DMS153 treated with DMSO at 0.1 percent for 48 hours (cell line): Measurements from ENCODE around the gene ZBTB7C.
A peak's percentile ranks its signal among the peaks of the same experiment; 100 is the strongest.

Experiments
- DNase-seq: peaks from one replicate; lab custom pipeline; 2025; ENCODE audit not compliant: unreplicated experiment; lab: John Stamatoyannopoulos, UW

The ZBTB7C gene

DNA sequence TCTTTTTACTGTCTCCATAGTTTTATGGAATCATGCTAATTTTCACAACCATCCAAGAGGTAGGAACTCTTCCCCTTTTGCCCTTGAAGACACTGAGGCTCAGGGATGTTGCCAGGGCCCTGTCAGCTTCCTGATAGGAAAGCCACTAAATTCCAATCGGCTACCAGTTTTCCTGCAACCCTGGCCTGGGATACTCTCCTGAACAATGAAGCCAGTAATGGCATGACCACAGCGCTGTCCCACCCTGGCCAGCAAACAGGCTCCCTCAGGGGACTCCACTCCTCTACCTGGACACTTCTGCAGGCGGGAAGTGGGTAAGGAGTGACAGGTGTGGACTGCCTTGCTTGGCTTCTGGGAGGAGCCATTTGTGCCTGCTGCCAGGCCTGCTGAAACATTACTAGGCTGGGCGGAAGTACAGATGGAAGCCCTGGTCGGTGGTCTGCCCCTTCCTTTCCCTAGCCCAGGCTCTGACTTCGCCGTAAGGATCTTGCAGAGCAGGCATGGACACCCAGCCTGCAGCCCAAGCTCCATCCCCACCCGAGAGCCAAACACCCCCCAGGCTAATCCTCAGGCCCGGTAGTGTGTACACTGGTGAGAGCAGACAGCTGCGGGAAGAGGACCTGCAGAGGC lies 400.0 kb downstream of the ZBTB7C start:
- DNase-seq = no peak

DNA sequence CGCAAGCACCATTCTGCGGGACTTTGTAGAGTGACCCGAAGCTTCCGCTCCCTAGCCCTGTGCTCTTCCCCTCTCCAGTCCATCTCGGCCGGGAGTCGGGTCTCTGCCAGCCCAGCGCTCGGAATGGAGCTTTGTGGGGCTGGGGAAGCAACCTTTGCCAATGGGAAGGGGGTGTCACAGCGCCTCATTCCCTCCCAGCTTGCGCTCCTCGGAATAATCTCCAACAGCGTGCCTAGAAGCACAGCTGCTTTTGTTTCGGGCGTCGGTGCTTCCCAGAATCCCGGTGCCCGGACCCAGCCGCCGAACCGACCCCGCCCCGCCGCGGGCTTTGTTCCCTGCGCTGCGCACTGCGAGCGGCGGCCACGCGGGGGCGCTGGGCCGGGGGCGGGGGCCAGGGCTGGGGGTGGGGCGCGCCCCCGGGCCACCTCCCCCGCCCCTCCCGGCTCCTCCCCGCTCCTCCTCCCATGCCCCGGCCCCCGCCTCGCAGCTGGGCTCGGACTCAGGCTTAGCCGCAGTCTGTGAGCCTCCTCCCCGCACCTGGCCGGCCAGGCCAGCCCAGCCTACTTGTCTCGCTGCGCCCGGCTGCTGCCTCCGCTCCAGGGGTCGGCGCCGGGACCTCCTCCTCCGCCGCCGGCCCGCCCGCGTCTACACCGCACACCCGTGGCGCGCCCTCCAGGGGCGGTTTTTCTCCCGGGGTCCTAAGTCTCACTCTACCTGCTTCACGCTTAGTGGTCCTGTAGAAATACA lies 401.1 kb downstream of the ZBTB7C start:
- DNase-seq = peak; percentile 28

DNA sequence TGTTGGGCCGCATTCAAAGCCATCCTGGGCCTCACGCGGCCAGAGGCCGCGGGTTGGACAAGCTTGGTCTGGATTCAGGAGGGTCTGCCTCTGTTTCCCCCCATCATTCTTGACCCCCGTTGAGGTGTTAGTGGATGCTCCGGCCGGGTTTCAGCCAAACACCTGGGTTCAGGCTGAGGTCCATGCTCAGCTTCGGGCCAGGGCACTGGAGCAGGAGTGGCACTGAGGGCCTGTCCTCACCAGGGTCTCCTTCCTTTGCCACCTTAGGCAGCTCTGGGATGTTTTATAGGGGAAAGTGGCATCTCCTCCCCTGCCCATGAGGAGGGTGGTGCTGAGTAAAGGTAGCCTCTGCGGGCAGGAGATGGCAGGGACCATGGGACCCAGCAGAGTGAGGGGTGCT lies 401.8 kb downstream of the ZBTB7C start:
- DNase-seq = no peak

DNA sequence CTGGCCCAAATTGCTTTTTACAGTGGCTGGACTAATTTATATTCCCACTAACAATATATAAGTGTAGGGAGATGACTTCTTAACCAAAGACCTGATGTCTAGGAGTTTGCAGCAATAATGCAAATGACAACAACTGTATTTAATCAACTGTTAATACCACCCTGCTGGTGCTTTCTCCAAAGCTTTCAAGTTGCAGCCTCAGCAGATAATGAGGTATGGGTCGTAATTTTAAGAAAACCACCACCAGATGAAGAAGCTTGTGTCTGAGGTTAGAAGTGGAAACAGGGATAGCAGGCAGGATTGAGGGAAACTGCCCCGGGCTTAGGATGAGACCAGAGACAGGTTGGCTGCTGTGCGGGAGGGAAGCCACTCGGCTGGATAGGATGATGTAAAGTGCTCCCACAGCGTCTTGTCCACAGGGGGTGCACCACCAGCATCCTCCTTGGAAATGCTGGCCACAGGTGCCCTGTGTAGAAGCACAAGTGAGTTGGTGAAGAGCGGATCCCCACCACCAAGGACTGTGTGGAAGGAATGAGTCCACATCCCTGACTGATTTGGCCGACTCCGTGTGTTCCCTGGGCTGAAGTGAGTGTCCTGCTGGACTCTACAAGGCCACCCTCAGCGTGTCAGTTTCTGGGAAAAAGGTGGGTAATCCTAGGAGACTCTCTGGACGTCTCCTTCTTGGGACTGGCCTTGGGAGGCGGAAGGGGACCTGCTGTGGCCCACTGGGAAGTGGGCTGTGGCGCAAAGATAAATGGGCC lies 402.6 kb downstream of the ZBTB7C start:
- DNase-seq = no peak

DNA sequence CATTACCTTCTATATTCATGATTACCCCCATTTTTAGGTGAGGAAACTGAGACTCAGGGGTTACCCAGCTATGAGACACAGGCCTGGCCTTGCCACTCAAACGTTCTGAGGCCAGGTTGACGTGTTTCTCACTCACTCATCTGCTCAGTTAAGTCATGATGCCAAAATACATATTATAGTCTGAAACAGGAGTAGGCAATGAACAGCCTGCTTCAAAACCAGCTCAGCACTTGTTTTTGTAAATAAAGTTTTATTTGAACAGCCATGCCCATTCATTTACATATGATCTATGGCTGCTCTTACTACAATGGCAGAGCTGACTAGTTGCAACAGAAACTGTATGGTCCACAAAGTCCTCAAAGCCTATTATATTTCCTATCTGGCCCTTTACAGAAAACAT lies 404.6 kb downstream of the ZBTB7C start:
- no peak for DNase-seq

DNA sequence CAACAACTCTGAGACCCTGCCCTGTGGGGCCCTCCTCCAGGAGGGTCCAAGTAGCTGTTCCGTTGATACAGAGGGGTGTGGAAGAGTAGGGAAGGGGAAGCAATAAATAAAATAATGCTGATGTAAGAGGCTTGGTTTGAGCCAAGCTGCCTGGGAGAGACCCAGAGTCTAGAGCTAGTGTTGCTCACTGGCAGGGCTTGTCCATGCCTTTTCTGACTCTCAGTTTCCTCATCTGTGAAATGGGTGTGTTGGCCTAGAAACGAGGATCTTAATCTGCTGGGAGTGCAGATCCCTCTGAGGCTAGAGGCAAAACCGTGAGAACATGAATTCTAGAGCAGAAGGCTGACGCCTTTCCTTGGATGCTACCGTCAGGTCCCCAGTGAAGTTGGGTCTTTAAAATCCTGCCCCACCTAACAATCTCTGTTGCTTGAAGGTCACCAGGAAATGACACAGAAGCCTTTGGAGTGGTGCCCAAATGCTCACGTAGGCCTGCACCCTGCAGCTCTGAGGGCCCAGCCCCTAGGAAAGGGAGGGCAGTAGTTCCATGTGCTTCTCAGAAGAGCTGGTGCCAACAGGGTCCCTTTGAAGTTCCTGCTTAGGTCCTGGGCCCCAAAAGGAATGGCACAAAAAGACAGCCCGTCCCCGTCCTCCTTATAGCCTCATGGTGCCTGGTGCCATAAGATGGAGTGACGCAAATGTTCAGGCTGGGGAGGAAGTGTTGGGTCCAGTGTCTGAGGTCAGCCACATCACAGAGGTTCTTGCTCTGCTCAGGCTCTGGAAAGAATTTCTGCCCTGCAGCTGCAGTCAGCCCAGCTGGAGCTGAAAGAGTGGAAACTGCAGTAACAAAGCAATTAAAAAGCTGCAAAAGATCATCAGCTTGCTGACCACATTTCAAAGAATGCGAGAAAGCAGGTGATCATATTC lies 405.5 kb downstream of the ZBTB7C start:
- DNase-seq = no peak

DNA sequence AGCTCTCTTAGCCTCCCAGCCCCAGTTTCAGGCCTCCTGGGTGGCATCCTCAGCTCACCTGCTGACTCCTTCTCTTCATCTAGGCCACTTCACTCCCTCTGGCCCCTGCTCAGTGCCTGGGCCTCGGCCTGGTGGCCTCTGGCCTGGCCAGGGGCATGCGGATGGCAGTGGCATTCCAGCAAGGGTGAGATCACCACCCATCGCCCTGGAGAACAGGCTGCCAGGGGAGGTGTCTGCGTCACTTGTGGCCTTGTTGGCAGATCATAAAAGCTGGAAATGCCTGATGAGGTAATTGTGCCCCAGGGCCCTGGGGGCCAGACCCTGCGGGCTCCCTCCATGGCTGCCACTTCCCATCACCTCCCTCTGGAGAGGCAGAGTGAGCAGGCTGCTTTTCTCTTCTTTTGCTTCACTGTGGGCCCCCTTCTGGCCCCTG lies 406.2 kb downstream of the ZBTB7C start:
- DNase-seq = peak; percentile 8

DNA sequence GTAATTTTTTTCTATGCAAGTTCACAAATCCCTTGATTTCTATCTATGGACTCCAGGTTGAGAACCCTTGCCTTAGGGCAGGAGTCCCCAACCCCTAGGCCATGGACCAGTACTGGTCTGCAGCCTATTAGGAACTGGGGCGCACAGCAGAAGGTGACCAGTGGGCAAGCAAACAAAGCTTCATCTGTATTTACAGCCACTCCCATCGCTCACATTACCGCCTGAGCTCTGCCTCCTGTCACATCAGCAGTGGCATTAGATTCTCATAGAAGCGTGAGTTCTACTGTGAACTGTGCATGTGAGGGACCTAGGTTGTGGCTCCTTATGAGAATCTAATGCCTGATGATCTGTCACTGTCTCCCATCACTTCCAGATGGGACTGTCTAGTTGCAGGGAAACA lies 408.5 kb downstream of the ZBTB7C start:
- no peak for DNase-seq

DNA sequence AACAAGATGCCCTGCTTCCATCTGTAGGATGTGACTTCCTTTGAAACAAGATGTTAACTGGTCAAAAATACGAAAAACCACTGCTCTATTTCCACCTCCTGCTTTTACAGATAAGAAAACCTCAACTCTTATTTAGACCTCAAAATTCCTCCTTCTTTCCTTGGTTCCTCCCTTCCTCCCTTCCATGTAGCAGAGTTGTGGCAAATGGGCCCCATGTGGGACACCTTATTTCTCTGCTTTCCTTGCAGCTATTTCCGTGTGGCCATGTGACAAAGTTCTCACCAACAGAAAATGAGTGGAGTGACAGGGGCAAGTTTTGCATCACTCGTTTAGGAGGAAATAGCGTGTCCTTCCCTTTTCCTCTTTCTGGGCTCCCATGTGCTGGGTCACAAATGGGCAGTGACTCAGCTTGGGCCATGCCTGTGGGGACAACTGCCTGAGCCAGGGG lies 409.4 kb downstream of the ZBTB7C start:
- no peak for DNase-seq

DNA sequence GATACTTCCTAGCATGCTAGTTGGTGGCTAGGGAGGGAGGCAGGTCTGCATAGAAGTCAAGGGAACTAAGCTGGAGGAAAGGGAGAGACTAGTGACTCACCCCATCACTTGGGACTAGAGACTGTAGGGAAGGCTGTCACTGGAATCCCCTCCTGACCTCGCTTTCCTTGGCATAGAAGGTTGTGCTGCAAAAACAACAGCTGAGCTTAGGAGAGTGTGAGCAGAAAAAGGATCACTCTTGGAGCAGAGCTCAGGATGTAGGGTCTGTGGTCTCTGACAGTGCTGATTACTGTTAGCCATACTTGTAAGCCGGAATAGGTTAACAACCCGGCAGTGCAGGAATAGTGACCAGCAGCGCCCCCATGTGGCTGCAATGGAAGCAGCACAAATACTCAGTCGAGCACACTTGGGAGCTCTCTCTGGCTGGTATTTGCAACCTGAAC lies 411.8 kb downstream of the ZBTB7C start:
- no peak for DNase-seq

DNA sequence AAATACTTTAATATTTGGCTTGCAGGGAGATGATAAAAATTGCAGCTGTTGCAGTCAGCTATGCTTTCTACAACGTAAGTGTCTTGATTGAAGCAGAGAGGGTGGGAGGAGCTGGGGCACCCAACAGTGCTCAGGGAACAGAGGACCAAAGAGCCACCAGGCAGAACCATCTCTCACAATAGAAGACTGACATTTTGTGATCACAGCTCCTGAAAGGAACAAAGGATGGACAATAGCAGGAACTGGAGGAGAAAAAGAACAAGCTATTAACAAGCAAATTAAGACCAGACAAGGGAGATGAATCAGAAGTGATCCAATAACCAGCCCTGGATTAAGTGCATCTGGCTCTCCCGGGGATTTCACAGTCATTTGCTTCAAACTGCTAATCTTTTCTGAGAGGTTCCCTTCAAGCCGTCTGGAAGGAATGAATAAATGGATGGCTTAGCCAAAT lies 413.1 kb downstream of the ZBTB7C start:
- no peak for DNase-seq

DNA sequence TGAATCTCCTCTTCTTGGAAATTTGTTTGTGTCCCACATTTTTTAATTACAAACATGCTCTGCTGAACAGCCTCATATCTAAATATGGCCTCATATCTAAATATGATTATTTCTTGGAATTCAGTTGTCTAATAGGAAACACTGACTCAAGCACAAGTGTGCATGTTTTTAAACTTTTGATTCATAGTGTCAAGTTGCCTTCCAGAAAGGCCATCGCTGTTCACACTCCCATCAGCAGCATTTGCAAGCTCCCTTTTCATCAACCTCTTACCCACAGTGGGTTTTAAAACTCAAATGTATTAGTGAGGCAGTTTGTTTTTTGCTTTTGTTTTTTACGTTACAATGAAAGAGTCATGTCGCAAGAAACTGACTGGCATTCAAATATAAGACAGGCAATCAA lies 413.5 kb downstream of the ZBTB7C start:
- DNase-seq = no peak

DNA sequence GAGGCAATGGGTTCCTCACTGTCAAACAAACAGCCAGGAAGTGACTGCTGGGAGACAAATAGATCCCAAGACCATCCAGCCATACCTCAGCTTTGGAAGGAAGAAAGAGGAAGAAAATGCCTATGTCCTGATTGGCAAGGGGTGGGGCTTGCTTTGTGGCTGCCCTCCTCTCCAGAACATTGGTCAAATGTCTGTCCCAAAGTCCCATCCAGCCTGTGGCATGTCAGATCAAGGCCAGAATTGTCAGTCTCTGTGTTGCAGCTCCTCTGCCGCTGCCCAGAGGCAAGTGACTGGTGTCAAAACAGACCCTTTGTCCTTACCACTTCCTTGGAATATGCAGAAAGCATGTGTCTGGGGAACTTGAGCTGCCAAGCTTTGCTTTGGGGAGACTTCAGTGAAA lies 415.8 kb downstream of the ZBTB7C start:
- no peak for DNase-seq

DNA sequence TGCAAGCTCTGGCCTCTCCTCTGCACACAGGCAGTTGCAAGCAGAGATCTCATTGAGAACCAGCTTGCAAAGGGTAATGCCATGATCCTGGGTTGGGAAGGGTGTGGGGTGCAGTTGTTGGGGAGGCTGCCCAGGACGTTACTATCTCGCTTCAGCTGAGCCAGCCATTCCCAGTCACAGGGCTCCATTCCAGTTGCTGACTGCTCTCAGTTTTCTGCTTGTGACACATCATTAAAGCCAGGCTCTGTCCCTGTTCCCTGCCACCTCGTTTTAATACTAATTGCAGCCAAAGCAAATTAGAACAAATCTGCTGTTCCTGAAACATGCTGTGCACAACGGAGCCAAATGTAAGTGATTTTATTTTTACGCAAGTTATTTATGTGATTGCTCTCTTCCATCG lies 416.2 kb downstream of the ZBTB7C start:
- no peak for DNase-seq

DNA sequence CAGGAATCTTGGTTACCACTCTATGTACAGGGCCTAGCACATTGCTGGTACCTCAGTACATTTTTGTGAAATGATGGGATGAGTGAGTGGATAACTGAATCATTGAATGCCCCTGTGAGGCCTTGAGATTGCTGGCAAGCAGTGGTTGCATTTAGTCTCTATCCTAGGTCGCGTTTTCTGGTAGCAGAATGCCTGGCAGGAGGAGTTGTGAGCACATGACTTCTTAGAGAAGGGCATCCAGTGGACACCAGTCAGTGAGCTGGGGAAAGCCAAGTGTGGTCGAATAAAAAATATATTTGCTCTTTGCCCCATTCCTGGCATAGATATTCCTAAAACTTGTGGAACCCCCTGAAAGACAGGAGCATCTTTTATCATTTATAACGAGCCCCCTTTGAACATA lies 416.9 kb downstream of the ZBTB7C start:
- DNase-seq = no peak

DNA sequence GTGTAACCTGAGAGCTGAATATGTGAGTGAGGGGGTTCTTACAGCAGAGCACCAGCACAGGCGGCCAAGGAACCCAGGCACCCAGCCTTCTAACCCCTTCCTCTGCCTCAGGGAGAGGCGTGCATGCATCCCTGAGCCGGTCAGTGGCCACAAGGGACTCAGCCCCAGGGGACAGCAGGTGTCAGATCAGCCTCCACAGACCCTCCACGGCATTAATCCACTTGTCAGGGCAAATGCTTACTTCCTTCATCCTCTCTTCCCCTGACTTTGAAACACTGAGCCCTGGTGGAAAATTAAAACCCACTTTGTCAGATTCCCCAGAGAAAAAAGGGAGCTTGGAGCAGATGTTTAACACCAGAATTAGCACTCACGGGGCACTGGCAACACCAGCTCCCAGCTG lies 418.2 kb downstream of the ZBTB7C start:
- no peak for DNase-seq

DNA sequence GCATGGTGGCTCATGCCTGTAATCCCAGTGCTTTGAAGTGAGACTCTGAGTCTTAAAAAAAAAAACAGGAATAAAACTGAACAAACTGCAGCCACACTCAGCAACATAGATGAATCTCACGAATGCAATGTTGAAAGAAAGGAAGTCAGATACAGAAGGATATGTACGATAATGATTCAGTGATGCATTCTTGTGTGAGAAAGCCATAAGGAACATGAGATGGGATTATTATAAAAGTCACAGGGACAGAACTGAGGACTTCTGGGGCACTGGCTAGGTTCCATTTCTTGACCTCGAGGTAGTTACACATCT lies 421.8 kb downstream of the ZBTB7C start:
- DNase-seq = no peak

DNA sequence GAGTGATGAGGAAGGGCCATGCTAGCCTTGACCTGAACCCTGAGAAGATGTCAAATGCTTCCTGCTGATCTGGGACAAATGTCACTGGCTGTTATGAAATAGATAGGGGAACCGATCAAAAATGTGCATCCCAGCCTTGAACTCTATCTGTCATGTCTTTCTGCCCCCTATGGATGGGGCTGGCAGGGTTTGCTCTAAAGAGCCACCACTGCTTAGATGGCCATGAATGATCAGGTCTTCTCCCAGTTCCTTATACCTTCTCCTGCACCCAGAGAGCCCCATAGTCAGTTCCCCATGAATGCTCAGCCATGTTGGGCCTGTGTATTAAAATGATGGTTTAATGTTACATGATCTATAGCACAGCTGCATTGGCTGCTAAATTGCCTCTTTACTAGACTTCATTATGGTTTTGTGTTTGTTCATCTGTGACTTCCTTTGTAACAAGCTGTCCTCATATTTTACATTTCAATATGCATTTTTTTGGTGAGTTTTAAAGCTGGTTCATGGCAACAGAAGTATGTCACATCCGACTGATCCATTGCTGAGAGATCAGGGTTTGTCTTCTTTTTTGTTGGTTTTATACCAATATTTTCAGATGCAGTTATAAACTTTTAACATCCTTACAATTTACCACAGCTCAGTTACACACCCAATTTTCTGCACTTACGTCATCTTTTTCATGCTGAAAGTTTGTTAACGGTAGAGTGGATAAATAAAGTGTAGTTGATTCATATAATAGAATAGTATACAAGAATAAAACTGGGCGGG lies 422.4 kb downstream of the ZBTB7C start:
- no peak for DNase-seq

DNA sequence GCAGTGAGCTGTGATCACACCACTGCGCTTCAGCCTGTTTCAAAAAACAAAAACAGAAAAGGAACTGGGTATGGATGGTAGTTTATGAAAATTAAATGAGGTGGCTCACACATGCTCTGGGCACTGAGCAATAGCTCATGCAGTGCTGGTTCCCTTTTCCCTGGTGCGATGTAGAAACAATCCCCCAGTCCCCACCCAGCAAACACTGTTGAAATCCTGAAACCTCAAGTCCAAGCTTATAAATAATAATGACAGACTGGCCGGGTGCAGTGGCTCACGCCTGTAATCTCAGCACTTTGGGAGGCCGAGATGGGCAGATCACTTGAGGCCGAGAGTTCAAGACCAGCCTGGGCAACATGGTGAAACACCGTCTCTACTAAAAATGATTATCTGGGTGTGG lies 423.3 kb downstream of the ZBTB7C start:
- no peak for DNase-seq

DNA sequence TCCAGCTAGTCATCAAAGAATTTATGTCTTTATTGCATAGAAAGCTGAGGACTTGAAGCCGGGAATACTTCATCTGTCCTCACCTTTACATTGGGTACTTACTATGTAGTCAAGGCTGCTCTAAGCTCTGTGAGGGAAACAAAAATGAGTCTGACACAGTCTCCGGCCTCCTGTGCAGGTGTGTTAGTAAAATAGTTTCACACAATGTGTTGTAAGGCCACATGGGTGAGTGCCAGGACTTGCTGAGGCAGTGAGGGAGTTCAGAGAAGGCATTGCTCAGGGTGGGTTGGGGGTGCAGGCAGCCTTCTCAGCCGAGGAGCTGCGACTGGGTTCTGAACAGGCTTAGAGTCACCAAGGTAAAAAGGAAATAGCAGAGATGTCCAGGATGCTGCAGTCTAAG lies 424.2 kb downstream of the ZBTB7C start:
- no peak for DNase-seq
